ENCODE measurements around the gene SLC2A14.
"Not testable (repeated sequence)": the region's sequence is repeated elsewhere in the genome, so short reads cannot be mapped to it uniquely, and the experiment has no call there.

Gene SLC2A14

DNA sequence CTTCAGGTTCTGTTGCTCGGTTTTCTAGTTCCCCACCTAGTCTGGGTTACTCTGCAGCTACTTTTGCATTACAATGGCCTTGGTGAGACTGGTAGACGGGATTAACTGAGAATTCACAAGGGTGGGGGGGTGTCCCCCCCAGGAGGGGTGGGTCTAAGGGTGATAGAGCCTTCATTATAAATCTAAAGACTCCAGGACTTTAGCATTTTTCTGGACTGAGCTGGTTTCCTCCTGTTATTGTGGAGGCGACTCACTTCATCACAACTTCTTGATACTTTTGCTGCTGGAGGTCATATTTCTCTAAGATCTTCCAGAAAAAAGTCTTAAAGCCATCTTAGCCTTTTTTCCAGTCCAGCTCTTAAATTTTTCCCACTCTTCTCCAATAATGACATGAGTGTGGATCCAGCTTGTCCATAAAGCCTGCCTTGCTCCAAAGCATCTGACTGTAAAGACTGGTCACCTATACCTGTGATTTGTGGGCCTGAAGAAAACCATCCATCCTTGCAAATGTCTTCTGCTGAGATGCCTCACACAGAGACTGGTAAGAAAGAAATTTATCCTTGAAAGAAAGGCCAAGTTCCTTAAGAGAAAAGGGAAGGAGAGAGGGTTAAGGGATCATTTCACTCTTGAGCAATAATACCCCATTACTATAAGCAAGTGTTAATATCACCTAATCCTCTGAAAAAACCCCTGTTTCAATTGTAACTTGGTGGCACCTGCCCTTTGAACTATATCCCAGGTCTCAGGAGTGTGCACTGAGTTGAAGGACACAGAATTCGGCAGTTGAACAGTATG, 19.7 kb upstream of the SLC2A14 start:
- Histone ChIP-seq H3K27ac (no peak overlapping the region), H3K36me3 (no peaks in the 10 kb centered on the region), H3K27me3 (no peaks in the 10 kb centered on the region), H3K4me1 (ENCODE audit: control insufficient read depth in 1 of 2, insufficient read depth in 1 of 2, low read depth in 1 of 2, low read length in 1 of 2) (peaks cover 8 to 10% of the 10 kb centered on the region in 2 experiments), H3K9me3 (no peaks in the 10 kb centered on the region), H3K4me3 (ENCODE audit: low read depth in 1 of 2, low read length in 1 of 2) (no peak overlapping the region)
- TF ChIP-seq, protein P1, sequence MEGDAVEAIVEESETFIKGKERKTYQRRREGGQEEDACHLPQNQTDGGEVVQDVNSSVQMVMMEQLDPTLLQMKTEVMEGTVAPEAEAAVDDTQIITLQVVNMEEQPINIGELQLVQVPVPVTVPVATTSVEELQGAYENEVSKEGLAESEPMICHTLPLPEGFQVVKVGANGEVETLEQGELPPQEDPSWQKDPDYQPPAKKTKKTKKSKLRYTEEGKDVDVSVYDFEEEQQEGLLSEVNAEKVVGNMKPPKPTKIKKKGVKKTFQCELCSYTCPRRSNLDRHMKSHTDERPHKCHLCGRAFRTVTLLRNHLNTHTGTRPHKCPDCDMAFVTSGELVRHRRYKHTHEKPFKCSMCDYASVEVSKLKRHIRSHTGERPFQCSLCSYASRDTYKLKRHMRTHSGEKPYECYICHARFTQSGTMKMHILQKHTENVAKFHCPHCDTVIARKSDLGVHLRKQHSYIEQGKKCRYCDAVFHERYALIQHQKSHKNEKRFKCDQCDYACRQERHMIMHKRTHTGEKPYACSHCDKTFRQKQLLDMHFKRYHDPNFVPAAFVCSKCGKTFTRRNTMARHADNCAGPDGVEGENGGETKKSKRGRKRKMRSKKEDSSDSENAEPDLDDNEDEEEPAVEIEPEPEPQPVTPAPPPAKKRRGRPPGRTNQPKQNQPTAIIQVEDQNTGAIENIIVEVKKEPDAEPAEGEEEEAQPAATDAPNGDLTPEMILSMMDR (IDR thresholded peaks at IDR 0.05): no peak

DNA sequence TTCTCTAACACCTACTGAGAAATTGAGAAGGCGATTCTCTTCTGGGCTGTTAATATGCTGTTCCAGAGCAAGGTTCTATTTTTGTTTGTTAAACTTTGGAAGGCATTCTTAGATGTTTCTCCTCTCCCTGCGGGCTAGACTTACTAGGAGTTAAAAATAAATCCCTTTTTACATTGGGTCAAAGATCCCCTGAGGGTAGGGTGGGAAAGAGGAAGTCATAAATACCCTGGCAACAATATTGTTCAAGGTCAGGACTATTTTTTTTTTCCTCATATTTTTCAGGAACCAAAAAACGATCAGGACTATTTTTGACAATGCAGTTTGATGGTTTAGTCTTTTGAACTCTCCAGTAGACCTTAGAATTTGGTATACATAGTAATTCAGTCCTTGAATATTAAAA, 12.0 kb upstream of the SLC2A14 start:
- Histone ChIP-seq H3K36me3 (no peaks in the 10 kb centered on the region), H3K9me3 (no peaks in the 10 kb centered on the region), H3K4me1 (ENCODE audit: control insufficient read depth in 1 of 2, insufficient read depth in 1 of 2, low read depth in 1 of 2, low read length in 1 of 2) (peaks cover 5 to 10% of the 10 kb centered on the region in 2 experiments), H3K4me3 (ENCODE audit: low read depth in 1 of 2, low read length in 1 of 2) (no peak overlapping the region), H3K27ac (peak overlapping the region; percentile 72), H3K27me3 (no peaks in the 10 kb centered on the region)
- TF ChIP-seq, protein P1 (IDR thresholded peaks at IDR 0.05): no peak

DNA sequence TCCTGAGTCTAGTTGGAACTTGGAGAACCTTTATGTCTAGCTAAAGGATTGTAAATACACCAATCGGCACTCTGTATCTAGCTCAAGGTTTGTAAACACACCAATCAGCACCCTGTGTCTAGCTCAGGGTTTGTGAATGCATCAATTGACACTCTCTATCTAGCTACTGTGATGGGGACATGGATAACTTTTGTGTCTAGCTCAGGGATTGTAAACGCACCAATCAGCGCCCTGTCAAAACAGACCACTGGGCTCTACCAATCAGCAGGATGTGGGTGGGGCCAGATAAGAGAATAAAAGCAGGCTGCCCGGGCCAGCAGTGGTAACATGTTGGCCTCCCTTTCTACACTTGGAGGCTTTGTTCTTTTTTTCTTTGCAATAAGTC, 9.0 kb upstream of the SLC2A14 start:
- not testable (repeated sequence) for H3K27ac ChIP-seq; H3K4me1 ChIP-seq (ENCODE audit: control insufficient read depth in 1 of 2, insufficient read depth in 1 of 2, low read depth in 1 of 2, low read length in 1 of 2); H3K4me3 ChIP-seq (ENCODE audit: low read depth in 1 of 2, low read length in 1 of 2); H3K9me3 ChIP-seq; H3K27me3 ChIP-seq; H3K36me3 ChIP-seq

DNA sequence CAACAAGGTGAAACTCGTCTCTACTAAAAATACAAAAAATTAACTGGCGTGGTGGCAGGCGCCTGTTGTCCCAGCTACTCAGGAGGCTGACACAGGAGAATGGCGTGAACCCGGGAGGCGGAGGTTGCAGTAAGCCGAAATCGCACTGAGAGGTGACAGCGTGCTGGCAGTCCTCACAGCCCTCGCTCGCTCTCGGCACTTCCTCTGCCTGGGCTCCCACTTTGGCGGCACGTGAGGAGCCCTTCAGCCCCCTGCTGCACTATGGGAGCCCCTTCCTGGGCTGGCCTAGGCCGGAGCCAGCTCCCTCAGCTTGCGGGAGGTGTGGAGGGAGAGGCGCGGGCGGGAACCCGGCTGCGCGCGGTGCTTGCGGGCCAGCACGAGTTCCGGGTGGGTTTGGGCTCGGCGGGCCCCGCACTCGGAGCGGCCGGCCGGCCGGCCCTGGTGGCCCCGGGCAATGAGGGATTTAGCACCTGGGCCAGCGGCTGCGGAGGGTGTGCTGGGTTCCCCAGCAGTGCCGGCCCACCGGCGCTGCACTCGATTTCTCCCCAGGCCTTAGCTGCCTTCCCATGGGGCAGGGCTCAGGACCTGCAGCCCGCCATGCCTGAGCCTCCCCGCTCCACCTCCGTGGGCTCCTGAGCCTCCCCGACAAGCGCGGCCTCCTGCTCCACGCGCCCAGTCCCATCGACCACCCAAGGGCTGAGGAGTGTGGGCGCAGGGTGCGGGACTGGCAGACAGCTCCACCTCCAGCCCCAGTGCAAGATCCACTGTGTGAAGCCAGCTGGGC, 8.4 kb upstream of the SLC2A14 start:
- H3K36me3 ChIP-seq; H3K9me3 ChIP-seq; H3K4me1 ChIP-seq (ENCODE audit: control insufficient read depth in 1 of 2, insufficient read depth in 1 of 2, low read depth in 1 of 2, low read length in 1 of 2); H3K27me3 ChIP-seq; H3K27ac ChIP-seq; H3K4me3 ChIP-seq (ENCODE audit: low read depth in 1 of 2, low read length in 1 of 2): not testable (repeated sequence)

DNA sequence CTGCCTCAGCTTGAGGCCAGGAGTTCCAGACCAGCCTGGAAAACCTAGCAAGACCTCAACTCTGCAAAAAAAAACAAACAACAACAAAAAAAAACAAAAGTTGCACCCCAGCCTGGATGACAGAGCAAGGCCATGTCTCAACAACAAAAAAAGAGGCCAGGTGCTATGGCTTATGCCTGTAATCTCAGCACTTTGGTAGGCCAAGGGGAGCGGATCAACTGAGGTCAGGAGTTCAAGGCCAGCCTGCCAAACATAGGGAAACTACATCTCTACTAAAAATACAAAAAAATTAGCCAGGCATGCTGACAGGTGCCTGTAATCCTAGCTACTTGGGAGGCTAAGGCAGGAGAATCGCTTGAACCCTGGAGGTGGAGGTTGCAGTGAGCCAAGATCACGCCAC, 6.5 kb upstream of the SLC2A14 start:
- Histone ChIP-seq H3K4me3 (ENCODE audit: low read depth in 1 of 2, low read length in 1 of 2) (no peak overlapping the region), H3K27me3 (peaks cover 2% of the 10 kb centered on the region), H3K4me1 (ENCODE audit: control insufficient read depth in 1 of 2, insufficient read depth in 1 of 2, low read depth in 1 of 2, low read length in 1 of 2) (peaks cover 0 to 1% of the 10 kb centered on the region in 2 experiments), H3K27ac (no peak overlapping the region), H3K9me3 (no peaks in the 10 kb centered on the region), H3K36me3 (no peaks in the 10 kb centered on the region)
- TF ChIP-seq, protein P1 (IDR thresholded peaks at IDR 0.05): no peak

DNA sequence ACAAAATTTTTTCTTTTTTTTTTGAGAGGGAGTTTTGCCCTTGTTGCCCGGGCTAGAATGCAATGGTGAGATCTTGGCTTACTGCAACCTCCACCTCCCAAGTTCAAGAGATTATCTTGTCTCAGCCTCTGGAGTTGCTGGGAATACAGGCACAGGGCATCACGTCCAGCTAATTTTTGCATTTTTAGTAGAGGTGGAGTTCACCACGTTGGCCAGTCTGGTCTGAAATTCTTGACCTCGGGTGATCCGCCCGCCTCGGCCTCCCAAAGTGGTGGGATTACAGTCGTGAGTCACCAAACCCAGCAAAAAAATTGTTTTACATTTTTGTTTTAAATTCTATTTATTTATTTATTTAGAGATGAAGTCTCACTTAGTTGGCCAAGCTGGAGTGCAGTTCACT, 4.7 kb upstream of the SLC2A14 start:
- Histone ChIP-seq H3K9me3 (no peaks in the 10 kb centered on the region), H3K27me3 (peaks cover 21% of the 10 kb centered on the region), H3K4me3 (ENCODE audit: low read depth in 1 of 2, low read length in 1 of 2) (no peak overlapping the region), H3K27ac (no peak overlapping the region), H3K4me1 (ENCODE audit: control insufficient read depth in 1 of 2, insufficient read depth in 1 of 2, low read depth in 1 of 2, low read length in 1 of 2) (peaks cover 0 to 7% of the 10 kb centered on the region in 2 experiments), H3K36me3 (no peaks in the 10 kb centered on the region)
- TF ChIP-seq, protein P1 (IDR thresholded peaks at IDR 0.05): no peak

Data from neutrophil (primary cell).